H9 (cell line): ENCODE results near the gene CCBE1. TPM values are rescaled to one million over a fixed set of nuclear protein-coding genes. Genes with fewer than 3 reads are reported as not detected.

ENCODE experiments used
- DNase-seq: peaks from one replicate; pipeline ENCODE4 v3.0.0-alpha.2; 2017
- H2AFZ ChIP-seq: one replicate; pipeline ENCODE4 v1.6.1; 2013; ENCODE audit warnings: mild to moderate bottlenecking, low read length, control low read depth, moderate library complexity
- H2AK5ac ChIP-seq: 2 replicates; pipeline ENCODE4 v1.6.1; 2013; ENCODE audit warnings: low read length, control low read depth, mixed read lengths; ENCODE audit not compliant: insufficient read length
- H2BK120ac ChIP-seq: one replicate; pipeline ENCODE4 v1.6.1; 2013; ENCODE audit warnings: low read depth, mild to moderate bottlenecking, low read length, control low read depth, inconsistent platforms; ENCODE audit not compliant: poor library complexity, severe bottlenecking
- H2BK12ac ChIP-seq: 2 replicates; pipeline ENCODE4 v1.6.1; 2013; ENCODE audit warnings: low read length, control low read depth, mixed read lengths, low read depth; ENCODE audit not compliant: insufficient read length
- H2BK15ac ChIP-seq: 2 replicates; pipeline ENCODE4 v1.6.1; 2013; ENCODE audit warnings: low read depth, low read length, control low read depth
- H2BK20ac ChIP-seq: one replicate; pipeline ENCODE4 v1.6.1; 2013; ENCODE audit warnings: low read depth, mild to moderate bottlenecking, low read length, control low read depth, inconsistent platforms; ENCODE audit not compliant: poor library complexity, severe bottlenecking
- H2BK5ac ChIP-seq: 2 replicates; pipeline ENCODE4 v1.6.1; 2013; ENCODE audit warnings: low read length, control low read depth, mixed read lengths; ENCODE audit not compliant: insufficient read length
- H3K14ac ChIP-seq: 2 replicates; pipeline ENCODE4 v1.6.1; 2013; ENCODE audit warnings: low read length, control low read depth; ENCODE audit not compliant: insufficient read depth
- H3K18ac ChIP-seq: 2 replicates; pipeline ENCODE4 v1.6.1; 2013; ENCODE audit warnings: low read depth, mild to moderate bottlenecking, mixed read lengths, low read length, control low read depth; ENCODE audit not compliant: insufficient read length
- H3K23ac ChIP-seq: 2 replicates; pipeline ENCODE4 v1.6.1; 2013; ENCODE audit warnings: low read length, control low read depth, mixed read lengths, low read depth; ENCODE audit not compliant: insufficient read length
- H3K23me2 ChIP-seq: 2 replicates; pipeline ENCODE4 v1.6.1; 2013; ENCODE audit warnings: low read depth, mild to moderate bottlenecking, mixed read lengths, low read length, control low read depth; ENCODE audit not compliant: insufficient read length, poor library complexity, severe bottlenecking
- H3K27ac ChIP-seq: 2 replicates; pipeline ENCODE4 v1.5.1; 2013; ENCODE audit warnings: low read length, control low read depth, mixed read lengths, low read depth; ENCODE audit not compliant: insufficient read length
- H3K27me3 ChIP-seq: 2 replicates; pipeline ENCODE4 v1.6.1; 2013; ENCODE audit warnings: low read length, control low read depth, inconsistent platforms; ENCODE audit not compliant: insufficient read depth
- H3K4ac ChIP-seq: 2 replicates; pipeline ENCODE4 v1.6.1; 2013; ENCODE audit warnings: low read depth, mild to moderate bottlenecking, control low read depth, inconsistent platforms, low read length, moderate library complexity
- H3K4me1 ChIP-seq: 2 replicates; pipeline ENCODE4 v1.6.1; 2013; ENCODE audit warnings: low read length, control low read depth, inconsistent platforms; ENCODE audit not compliant: insufficient read depth
- H3K4me2 ChIP-seq: 2 replicates; pipeline ENCODE4 v1.6.1; 2013; ENCODE audit warnings: low read length, control low read depth, mixed read lengths; ENCODE audit not compliant: insufficient read length, insufficient read depth
- H3K56ac ChIP-seq: 2 replicates; pipeline ENCODE4 v1.6.1; 2013; ENCODE audit warnings: low read depth, mild to moderate bottlenecking, mixed read lengths, low read length, control low read depth; ENCODE audit not compliant: insufficient read length
- H3K79me1 ChIP-seq: 2 replicates; pipeline ENCODE4 v1.6.1; 2013; ENCODE audit warnings: low read depth, mild to moderate bottlenecking, moderate library complexity, low read length, control low read depth, inconsistent platforms; ENCODE audit not compliant: insufficient read depth, poor library complexity, severe bottlenecking
- H3K79me2 ChIP-seq: 2 replicates; pipeline ENCODE4 v1.6.1; 2013; ENCODE audit warnings: low read length, control low read depth, inconsistent platforms; ENCODE audit not compliant: insufficient read depth
- H3K9ac ChIP-seq: 2 replicates; pipeline ENCODE4 v1.6.1; 2013; ENCODE audit warnings: low read length, control low read depth, mixed read lengths; ENCODE audit not compliant: insufficient read length; ENCODE audit errors: extremely low read depth
- H3K9me3 ChIP-seq: one replicate; pipeline ENCODE4 v1.6.1; 2013; ENCODE audit warnings: low read depth, low read length, inconsistent platforms; ENCODE audit not compliant: control insufficient read depth
- H3T11ph ChIP-seq: one replicate; pipeline ENCODE4 v1.6.1; 2013; ENCODE audit warnings: mild to moderate bottlenecking, low read length, control low read depth, inconsistent platforms
- H4K20me1 ChIP-seq: one replicate; pipeline ENCODE4 v1.6.1; 2013; ENCODE audit not compliant: control insufficient read depth, insufficient read length, insufficient read depth
- H4K5ac ChIP-seq: 2 replicates; pipeline ENCODE4 v1.6.1; 2013; ENCODE audit warnings: low read depth, mild to moderate bottlenecking, mixed read lengths, low read length, control low read depth; ENCODE audit not compliant: insufficient read length
- H4K8ac ChIP-seq: replicated peaks from 2 replicates; pipeline ENCODE4 v1.6.1; 2013; ENCODE audit warnings: low read length, control low read depth, mixed read lengths, low read depth; ENCODE audit not compliant: insufficient read length
- H4K91ac ChIP-seq: 2 replicates; pipeline ENCODE4 v1.6.1; 2013; ENCODE audit warnings: low read depth, mild to moderate bottlenecking, moderate library complexity, mixed read lengths, low read length, control low read depth; ENCODE audit not compliant: insufficient read length
- H3K27ac Mint-ChIP-seq, 3 experiments: 2 replicates in 2 of 3; 3 replicates in 1 of 3; pipeline ENCODE4 v1.8.0; 2020 to 2021; ENCODE audit warnings: mixed read lengths in 3 of 3, mild to moderate bottlenecking in 1 of 3, moderate library complexity in 1 of 3
- H3K27me3 Mint-ChIP-seq: 2 replicates; pipeline ENCODE4 v1.8.0; 2021; ENCODE audit warnings: low read depth, mild to moderate bottlenecking, moderate library complexity, mixed read lengths
- H3K36me3 Mint-ChIP-seq, 3 experiments: 2 replicates in 2 of 3; 3 replicates in 1 of 3; pipeline ENCODE4 v1.8.0; 2020 to 2021; ENCODE audit warnings: low read depth in 3 of 3, mixed read lengths in 3 of 3; ENCODE audit not compliant: insufficient read depth in 1 of 3
- H3K4me1 Mint-ChIP-seq, 2 experiments: 2 replicates each; pipeline ENCODE4 v1.8.0; 2020; ENCODE audit warnings: mixed read lengths in 2 of 2
- H3K4me3 Mint-ChIP-seq, 2 experiments: 2 replicates in 1 of 2; 3 replicates in 1 of 2; pipeline ENCODE4 v1.8.0; 2020 to 2021; ENCODE audit warnings: mild to moderate bottlenecking in 2 of 2, mixed read lengths in 2 of 2, moderate library complexity in 1 of 2
- H3K9me3 Mint-ChIP-seq, 2 experiments: 2 replicates in 1 of 2; 3 replicates in 1 of 2; pipeline ENCODE4 v1.8.0; 2020; ENCODE audit warnings: mild to moderate bottlenecking in 2 of 2, mixed read lengths in 2 of 2, moderate library complexity in 1 of 2
- WGBS: extraction: QIAGEN DNeasy Blood & Tissue Kit; methylation state at CpG from one replicate; pipeline ENCODE4 v1.1.7; 2013; ENCODE audit warnings: missing lambda C conversion rate, low lambda C conversion rate, mixed read lengths; ENCODE audit not compliant: insufficient read length; ENCODE audit errors: extremely low coverage; 5-methylcytosine and 5-hydroxymethylcytosine counted together
- total RNA-seq: library from RNA; stranded (reverse); gene quantifications from 2 replicates; pipeline ENCODE4 v1.2.1, GENCODE V29; 2021
- TF ChIP-seq, protein P1 (sequence below): fragments of 200-600 bp; sonication (generic); conservative IDR thresholded peaks from 3 replicates; pipeline ENCODE4 v1.8.0; 2021; ENCODE audit warnings: antibody characterized with exemption, mild to moderate bottlenecking

Gene CCBE1
- total RNA-seq, 1 experiment from 2014 or later: 0.39 TPM

- Histone ChIP-seq H3K4me2 (no peak overlapping the region), H3K9ac (no peak overlapping the region), H2BK120ac (no peak overlapping the region), H3K4ac (no peak overlapping the region), H4K91ac (no peak overlapping the region), H3K23ac (no peak overlapping the region), H3K79me2 (no peaks in the 10 kb centered on the region), H3K56ac (no peak overlapping the region), H3K27ac (no peak overlapping the region), H2BK20ac (no peak overlapping the region), H4K20me1 (no peaks in the 10 kb centered on the region), H3K23me2 (no peaks in the 10 kb centered on the region), H2BK12ac (no peak overlapping the region), H2AK5ac (no peak overlapping the region), H3K9me3 (no peaks in the 10 kb centered on the region), H3T11ph (no peak overlapping the region), H3K4me1 (no peaks in the 10 kb centered on the region), H2BK5ac (no peak overlapping the region), H2AFZ (no peak overlapping the region), H2BK15ac (no peak overlapping the region), H3K79me1 (no peaks in the 10 kb centered on the region), H4K8ac (no peak overlapping the region), H3K27me3 (no peaks in the 10 kb centered on the region), H3K14ac (no peak overlapping the region), H3K18ac (no peak overlapping the region), H4K5ac (no peak overlapping the region)
- no peak for DNase-seq
- no peak overlapping the region for H3K27ac Mint-ChIP-seq
- peaks cover 2% of the 10 kb centered on the region; the same call in 1 of the 2 replicates for H3K27me3 Mint-ChIP-seq
- H3K9me3 Mint-ChIP-seq: no peaks in the 10 kb centered on the region; a peak in 1 of 5 replicates
- H3K36me3 Mint-ChIP-seq: no peaks in the 10 kb centered on the region
- H3K4me3 Mint-ChIP-seq: no peak overlapping the region
- no peaks in the 10 kb centered on the region for H3K4me1 Mint-ChIP-seq
- WGBS: no CpG with 5 or more reads among the region's 2 CpGs
- TF ChIP-seq, protein P1, sequence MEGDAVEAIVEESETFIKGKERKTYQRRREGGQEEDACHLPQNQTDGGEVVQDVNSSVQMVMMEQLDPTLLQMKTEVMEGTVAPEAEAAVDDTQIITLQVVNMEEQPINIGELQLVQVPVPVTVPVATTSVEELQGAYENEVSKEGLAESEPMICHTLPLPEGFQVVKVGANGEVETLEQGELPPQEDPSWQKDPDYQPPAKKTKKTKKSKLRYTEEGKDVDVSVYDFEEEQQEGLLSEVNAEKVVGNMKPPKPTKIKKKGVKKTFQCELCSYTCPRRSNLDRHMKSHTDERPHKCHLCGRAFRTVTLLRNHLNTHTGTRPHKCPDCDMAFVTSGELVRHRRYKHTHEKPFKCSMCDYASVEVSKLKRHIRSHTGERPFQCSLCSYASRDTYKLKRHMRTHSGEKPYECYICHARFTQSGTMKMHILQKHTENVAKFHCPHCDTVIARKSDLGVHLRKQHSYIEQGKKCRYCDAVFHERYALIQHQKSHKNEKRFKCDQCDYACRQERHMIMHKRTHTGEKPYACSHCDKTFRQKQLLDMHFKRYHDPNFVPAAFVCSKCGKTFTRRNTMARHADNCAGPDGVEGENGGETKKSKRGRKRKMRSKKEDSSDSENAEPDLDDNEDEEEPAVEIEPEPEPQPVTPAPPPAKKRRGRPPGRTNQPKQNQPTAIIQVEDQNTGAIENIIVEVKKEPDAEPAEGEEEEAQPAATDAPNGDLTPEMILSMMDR: no peak
Observed at GRCh38 chr18:59479776-59480175, 217.4 kb downstream of the CCBE1 start.
